Mammary epithelial cell (primary cell): ENCODE results near the gene CELF2.

Experiments used
- EZH2 ChIP-seq: IDR thresholded peaks from 2 replicates; pipeline ENCODE4 v1.6.1; 2012; ENCODE audit warnings: low read length, inconsistent platforms, borderline replicate concordance
- TF ChIP-seq, protein P1 (sequence below), 2 donors: IDR thresholded peaks in 1 of 2; conservative IDR thresholded peaks in 1 of 2; 2 replicates each; pipeline ENCODE4 v1.5.1; 2011 to 2012; ENCODE audit warnings: inconsistent platforms in 2 of 2, low read length in 2 of 2, mild to moderate bottlenecking in 2 of 2, control low read depth in 1 of 2, low read depth in 1 of 2; ENCODE audit not compliant: insufficient read depth in 1 of 2; ENCODE audit errors: extremely low read depth in 1 of 2

DNA sequence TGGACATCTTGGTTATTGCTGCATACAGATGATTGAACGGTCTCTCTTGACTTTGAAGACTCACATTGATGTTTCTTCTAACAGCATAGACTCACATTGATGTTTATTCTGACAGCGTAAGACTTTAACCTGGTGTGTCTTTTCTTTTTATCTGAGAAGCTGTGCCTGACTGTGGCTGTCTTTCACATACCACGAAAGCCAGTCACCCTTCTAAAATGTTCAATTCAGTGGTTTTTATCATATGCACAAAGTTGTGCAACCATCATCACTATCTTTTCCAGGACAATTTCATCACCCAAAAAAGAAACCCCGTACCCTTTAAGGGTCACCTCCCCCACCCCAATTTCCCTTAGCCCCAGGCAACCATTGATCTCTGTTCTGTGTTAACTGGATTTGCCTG, 24.7 kb downstream of the CELF2 start:
- TF ChIP-seq EZH2 = no peak
- TF ChIP-seq, protein P1, sequence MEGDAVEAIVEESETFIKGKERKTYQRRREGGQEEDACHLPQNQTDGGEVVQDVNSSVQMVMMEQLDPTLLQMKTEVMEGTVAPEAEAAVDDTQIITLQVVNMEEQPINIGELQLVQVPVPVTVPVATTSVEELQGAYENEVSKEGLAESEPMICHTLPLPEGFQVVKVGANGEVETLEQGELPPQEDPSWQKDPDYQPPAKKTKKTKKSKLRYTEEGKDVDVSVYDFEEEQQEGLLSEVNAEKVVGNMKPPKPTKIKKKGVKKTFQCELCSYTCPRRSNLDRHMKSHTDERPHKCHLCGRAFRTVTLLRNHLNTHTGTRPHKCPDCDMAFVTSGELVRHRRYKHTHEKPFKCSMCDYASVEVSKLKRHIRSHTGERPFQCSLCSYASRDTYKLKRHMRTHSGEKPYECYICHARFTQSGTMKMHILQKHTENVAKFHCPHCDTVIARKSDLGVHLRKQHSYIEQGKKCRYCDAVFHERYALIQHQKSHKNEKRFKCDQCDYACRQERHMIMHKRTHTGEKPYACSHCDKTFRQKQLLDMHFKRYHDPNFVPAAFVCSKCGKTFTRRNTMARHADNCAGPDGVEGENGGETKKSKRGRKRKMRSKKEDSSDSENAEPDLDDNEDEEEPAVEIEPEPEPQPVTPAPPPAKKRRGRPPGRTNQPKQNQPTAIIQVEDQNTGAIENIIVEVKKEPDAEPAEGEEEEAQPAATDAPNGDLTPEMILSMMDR (conservative IDR thresholded peaks at IDR 0.05 in 1 of 2, IDR thresholded peaks at IDR 0.05 in 1 of 2; ENCODE audit: extremely low read depth in 1 of 2, insufficient read depth in 1 of 2, low read depth in 1 of 2, low read length in 2 of 2) = no peak
